Measurements from ENCODE around the gene PPP1R1C.

PPP1R1C gene

DNA sequence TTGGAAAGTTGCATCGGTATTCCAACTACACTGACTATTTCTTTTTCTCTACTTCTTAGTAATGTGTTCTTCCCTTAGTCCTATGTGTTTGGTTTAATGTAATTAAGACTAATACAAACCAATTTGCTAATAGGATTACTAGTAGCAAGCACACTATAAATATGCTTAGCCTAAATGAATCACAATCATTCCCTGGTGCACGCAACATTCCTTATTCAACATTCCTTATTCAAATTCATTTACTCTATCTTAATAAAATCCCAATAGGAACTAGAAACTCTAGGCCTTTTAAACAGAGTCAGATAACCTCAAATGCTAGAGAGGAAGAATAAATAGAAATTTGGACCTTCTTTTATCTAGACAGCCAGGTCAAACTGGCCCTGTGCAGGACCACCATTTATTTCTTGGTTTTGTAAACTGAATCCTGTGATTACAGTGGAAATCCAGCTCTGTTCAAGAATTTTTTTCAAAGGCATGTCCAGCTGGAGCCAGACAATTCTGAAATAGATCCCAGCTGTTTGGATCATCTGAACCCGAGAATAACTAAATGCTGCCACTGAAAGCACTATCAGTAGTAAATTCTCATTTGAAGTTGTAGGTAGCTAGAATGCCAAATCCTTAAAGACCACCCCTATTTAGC lies 103.1 kb downstream of the PPP1R1C start:
- intact Hi-C loops (cut with DNase I; ENCODE audit: low total_unique reads): no loop called here
- H3K27me3 ChIP-seq: no peaks in the 10 kb centered on the region
- peaks cover 0 to 11% (median 0%) of the 10 kb centered on the region in 3 donors for H3K9me3 ChIP-seq

DNA sequence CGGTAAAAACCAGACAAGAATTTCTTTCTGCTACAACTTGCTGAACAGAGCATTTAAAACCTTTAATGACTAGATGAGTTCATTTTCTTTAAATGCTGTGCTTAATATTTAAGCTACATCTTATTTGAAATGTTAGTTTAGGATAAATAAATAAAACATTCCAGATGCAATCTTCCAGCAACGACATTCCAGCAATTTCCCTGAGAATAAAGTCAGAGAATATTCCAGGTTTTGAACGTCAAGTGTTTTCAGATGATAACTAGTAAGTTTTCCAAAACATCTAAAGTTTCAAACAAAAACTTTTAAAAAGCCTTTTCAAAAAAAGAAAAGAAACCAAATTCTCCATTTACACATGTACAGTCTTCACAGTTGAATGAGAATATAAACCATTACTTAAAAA lies 104.8 kb downstream of the PPP1R1C start:
- Histone ChIP-seq H3K27me3 (no peaks in the 10 kb centered on the region), H3K27ac (no peak overlapping the region), H3K4me1 (peaks cover 0 to 19% (median 0%) of the 10 kb centered on the region in 4 donors), H3K4me3 (no peak overlapping the region), H3K36me3 (no peaks in the 10 kb centered on the region), H3K9me3 (peaks cover 0 to 11% (median 0%) of the 10 kb centered on the region in 3 donors)
- intact Hi-C loops (cut with DNase I; ENCODE audit: low total_unique reads): no loop called here
- no peak for DNase-seq
- TF ChIP-seq, protein P1, sequence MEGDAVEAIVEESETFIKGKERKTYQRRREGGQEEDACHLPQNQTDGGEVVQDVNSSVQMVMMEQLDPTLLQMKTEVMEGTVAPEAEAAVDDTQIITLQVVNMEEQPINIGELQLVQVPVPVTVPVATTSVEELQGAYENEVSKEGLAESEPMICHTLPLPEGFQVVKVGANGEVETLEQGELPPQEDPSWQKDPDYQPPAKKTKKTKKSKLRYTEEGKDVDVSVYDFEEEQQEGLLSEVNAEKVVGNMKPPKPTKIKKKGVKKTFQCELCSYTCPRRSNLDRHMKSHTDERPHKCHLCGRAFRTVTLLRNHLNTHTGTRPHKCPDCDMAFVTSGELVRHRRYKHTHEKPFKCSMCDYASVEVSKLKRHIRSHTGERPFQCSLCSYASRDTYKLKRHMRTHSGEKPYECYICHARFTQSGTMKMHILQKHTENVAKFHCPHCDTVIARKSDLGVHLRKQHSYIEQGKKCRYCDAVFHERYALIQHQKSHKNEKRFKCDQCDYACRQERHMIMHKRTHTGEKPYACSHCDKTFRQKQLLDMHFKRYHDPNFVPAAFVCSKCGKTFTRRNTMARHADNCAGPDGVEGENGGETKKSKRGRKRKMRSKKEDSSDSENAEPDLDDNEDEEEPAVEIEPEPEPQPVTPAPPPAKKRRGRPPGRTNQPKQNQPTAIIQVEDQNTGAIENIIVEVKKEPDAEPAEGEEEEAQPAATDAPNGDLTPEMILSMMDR (IDR thresholded peaks at IDR 0.05): no peak

More for the DNA sequence above, 103.1 kb downstream of the PPP1R1C start:
- no peak for DNase-seq
- H3K27ac ChIP-seq: no peak overlapping the region
- H3K4me3 ChIP-seq: no peak overlapping the region
- H3K36me3 ChIP-seq: no peaks in the 10 kb centered on the region
- TF ChIP-seq, protein P1 (IDR thresholded peaks at IDR 0.05): no peak
- H3K4me1 ChIP-seq: peaks cover 0 to 19% (median 0%) of the 10 kb centered on the region in 4 donors

- Histone ChIP-seq H3K9me3 (peaks cover 0 to 10% (median 0%) of the 10 kb centered on the region in 3 donors), H3K4me1 (no peaks in the 10 kb centered on the region), H3K36me3 (no peaks in the 10 kb centered on the region), H3K27ac (no peak overlapping the region), H3K27me3 (no peaks in the 10 kb centered on the region), H3K4me3 (no peak overlapping the region)
- TF ChIP-seq, protein P1 (IDR thresholded peaks at IDR 0.05): no peak
- DNase-seq: no peak
- intact Hi-C loops (cut with DNase I; ENCODE audit: low total_unique reads): no loop called here
Measured at GRCh38 chr2:182097571-182098164, 112.0 kb downstream of the PPP1R1C start.

- intact Hi-C loops (cut with DNase I; ENCODE audit: low total_unique reads): no loop called here
Measured at GRCh38 chr2:182098648-182099047, 113.0 kb downstream of the PPP1R1C start.

GRCh38 chr2:182101263-182101662 lies 115.6 kb downstream of the PPP1R1C start:
- Histone ChIP-seq H3K27ac (no peak overlapping the region), H3K9me3 (no peaks in the 10 kb centered on the region), H3K4me1 (no peaks in the 10 kb centered on the region), H3K36me3 (no peaks in the 10 kb centered on the region), H3K4me3 (no peak overlapping the region), H3K27me3 (no peaks in the 10 kb centered on the region)
- no peak for DNase-seq
- intact Hi-C loops (cut with DNase I; ENCODE audit: low total_unique reads): no loop called here
- TF ChIP-seq, protein P1 (IDR thresholded peaks at IDR 0.05): no peak

More at GRCh38 chr2:182098648-182099047, 113.0 kb downstream of the PPP1R1C start:
- Histone ChIP-seq H3K4me3 (no peak overlapping the region), H3K27ac (no peak overlapping the region), H3K36me3 (no peaks in the 10 kb centered on the region), H3K4me1 (no peaks in the 10 kb centered on the region), H3K27me3 (no peaks in the 10 kb centered on the region), H3K9me3 (peaks cover 0 to under 1% (median 0%) of the 10 kb centered on the region in 3 donors)
- DNase-seq: no peak
- TF ChIP-seq, protein P1 (IDR thresholded peaks at IDR 0.05): no peak

Measured in tibial artery (tissue), 4 donors.